ENCODE measurements around the gene UVRAG.

DNA sequence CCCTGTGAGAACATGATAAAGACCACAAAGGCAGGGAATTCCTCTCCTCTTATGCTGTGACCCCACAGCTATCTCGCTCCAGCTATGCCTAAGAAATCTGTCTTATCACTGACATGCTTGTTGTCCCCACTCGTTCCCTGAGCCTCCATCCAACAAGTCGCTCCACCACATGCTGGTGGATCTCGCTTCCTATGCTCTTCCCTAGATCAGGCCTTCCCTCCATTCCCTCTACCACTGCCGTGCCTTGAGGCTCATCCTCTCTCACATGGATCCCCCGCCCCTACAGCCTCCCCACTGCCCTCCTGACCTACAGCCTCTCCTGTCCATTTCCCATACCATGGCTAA lies 47.8 kb upstream of the UVRAG start:
- TF ChIP-seq CTCF (IDR thresholded peaks at IDR 0.05) = no peak
- TF ChIP-seq EP300 (IDR thresholded peaks at IDR 0.05) = no peak
- no peak for TF ChIP-seq POLR2A (IDR thresholded peaks at IDR 0.05)

All from tibial nerve (tissue), 4 donors.